ENCODE results near the gene SLC22A7. TPM values are rescaled to one million over a fixed set of nuclear protein-coding genes. Genes with fewer than 3 reads are reported as not detected.

SLC22A7 gene
- total RNA-seq, 6 donors from 2014 or later, result not detected

DNA sequence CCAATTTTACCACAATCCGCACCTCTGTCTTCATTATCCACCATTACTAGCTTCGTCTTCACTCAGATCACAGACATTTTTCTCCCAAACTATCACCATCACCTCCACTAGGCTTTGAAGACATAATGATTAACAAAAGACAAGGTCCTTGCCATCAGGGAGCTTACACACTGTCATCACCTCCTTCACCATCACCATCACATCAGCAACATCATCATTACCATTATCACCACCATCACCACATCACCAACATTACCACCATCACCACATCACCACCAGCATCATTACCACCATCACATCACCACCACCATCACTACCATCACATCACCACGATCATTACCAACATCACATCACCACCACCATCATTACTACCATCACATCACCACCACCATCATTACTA is 4.4 kb upstream of the SLC22A7 start:
- Histone ChIP-seq H3K9me3 (no peaks in the 10 kb centered on the region), H3K27ac (no peak overlapping the region), H3K27me3 (no peaks in the 10 kb centered on the region), H3K36me3 (no peaks in the 10 kb centered on the region), H3K4me3 (no peak overlapping the region), H3K4me1 (no peaks in the 10 kb centered on the region)
- 89 to 90% methylated on average over 3 of the region's 3 CpGs for WGBS, 2 donors
- no peak for TF ChIP-seq EP300 (IDR thresholded peaks at IDR 0.05)
- TF ChIP-seq, protein P1, sequence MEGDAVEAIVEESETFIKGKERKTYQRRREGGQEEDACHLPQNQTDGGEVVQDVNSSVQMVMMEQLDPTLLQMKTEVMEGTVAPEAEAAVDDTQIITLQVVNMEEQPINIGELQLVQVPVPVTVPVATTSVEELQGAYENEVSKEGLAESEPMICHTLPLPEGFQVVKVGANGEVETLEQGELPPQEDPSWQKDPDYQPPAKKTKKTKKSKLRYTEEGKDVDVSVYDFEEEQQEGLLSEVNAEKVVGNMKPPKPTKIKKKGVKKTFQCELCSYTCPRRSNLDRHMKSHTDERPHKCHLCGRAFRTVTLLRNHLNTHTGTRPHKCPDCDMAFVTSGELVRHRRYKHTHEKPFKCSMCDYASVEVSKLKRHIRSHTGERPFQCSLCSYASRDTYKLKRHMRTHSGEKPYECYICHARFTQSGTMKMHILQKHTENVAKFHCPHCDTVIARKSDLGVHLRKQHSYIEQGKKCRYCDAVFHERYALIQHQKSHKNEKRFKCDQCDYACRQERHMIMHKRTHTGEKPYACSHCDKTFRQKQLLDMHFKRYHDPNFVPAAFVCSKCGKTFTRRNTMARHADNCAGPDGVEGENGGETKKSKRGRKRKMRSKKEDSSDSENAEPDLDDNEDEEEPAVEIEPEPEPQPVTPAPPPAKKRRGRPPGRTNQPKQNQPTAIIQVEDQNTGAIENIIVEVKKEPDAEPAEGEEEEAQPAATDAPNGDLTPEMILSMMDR (IDR thresholded peaks at IDR 0.05), result no peak
- no peak for TF ChIP-seq POLR2A (IDR thresholded peaks at IDR 0.05)
- TF ChIP-seq POLR2AphosphoS5 (IDR thresholded peaks at IDR 0.05), result no peak
- no peak for DNase-seq
- ATAC-seq (ENCODE audit: low FRiP score in 2 of 2), result no peak

DNA sequence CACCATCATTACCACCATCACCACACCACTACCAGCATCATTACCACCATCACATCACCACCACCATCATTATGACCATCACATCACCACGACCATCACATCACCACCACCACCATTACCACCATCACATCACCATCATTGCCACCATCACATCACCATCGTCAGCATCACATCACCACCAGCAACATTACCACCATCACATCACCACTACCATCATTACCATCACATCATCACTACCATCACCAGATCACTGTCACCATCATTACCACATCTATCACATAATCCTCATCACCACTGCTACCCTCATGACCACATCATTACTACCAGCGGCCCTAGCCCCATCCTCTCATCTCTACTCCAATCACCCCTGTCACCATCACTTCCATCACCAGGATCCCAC is 3.5 kb upstream of the SLC22A7 start:
- Histone ChIP-seq H3K4me3 (no peak overlapping the region), H3K4me1 (no peaks in the 10 kb centered on the region), H3K9me3 (no peaks in the 10 kb centered on the region), H3K36me3 (no peaks in the 10 kb centered on the region), H3K27me3 (no peaks in the 10 kb centered on the region), H3K27ac (no peak overlapping the region)
- no peak for TF ChIP-seq EP300 (IDR thresholded peaks at IDR 0.05)
- TF ChIP-seq, protein P1 (IDR thresholded peaks at IDR 0.05), result no peak
- TF ChIP-seq POLR2A (IDR thresholded peaks at IDR 0.05), result no peak
- no peak for TF ChIP-seq POLR2AphosphoS5 (IDR thresholded peaks at IDR 0.05)
- ATAC-seq (ENCODE audit: low FRiP score in 2 of 2) (no peak), DNase-seq (no peak)
- WGBS, 2 donors, result 79 to 86% methylated on average over 3 of the region's 3 CpGs

DNA sequence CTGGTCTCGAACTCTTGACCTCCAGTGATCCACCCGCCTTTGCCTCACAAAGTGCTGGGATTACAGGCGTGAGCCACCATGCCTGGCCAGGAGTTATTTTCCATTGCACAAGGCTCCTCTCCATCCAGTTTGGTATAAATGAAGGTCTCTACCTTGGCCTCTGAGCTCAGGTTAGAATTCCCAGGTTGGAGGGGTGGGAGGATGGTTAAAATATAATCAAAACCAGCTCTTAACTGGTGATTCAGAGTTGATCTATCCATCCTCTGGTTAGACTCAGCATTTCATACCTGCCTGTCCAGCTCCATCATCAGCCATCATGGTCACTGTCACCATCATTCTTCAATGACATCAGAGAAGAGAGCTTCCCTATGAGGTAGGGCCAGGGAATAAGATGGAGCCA is 2.6 kb upstream of the SLC22A7 start:
- no peaks in the 10 kb centered on the region for H3K4me1 ChIP-seq
- H3K4me3 ChIP-seq, result no peak overlapping the region
- ATAC-seq (ENCODE audit: low FRiP score in 2 of 2) (no peak), DNase-seq (no peak)
- 80 to 93% methylated on average over 3 of the region's 3 CpGs for WGBS, 2 donors
- no peaks in the 10 kb centered on the region for H3K27me3 ChIP-seq
- H3K9me3 ChIP-seq, result no peaks in the 10 kb centered on the region
- H3K36me3 ChIP-seq, result no peaks in the 10 kb centered on the region
- H3K27ac ChIP-seq, result no peak overlapping the region
- TF ChIP-seq EP300 (IDR thresholded peaks at IDR 0.05), result no peak
- TF ChIP-seq, protein P1 (IDR thresholded peaks at IDR 0.05), result no peak
- TF ChIP-seq POLR2AphosphoS5 (IDR thresholded peaks at IDR 0.05), result no peak
- TF ChIP-seq POLR2A (IDR thresholded peaks at IDR 0.05), result no peak

DNA sequence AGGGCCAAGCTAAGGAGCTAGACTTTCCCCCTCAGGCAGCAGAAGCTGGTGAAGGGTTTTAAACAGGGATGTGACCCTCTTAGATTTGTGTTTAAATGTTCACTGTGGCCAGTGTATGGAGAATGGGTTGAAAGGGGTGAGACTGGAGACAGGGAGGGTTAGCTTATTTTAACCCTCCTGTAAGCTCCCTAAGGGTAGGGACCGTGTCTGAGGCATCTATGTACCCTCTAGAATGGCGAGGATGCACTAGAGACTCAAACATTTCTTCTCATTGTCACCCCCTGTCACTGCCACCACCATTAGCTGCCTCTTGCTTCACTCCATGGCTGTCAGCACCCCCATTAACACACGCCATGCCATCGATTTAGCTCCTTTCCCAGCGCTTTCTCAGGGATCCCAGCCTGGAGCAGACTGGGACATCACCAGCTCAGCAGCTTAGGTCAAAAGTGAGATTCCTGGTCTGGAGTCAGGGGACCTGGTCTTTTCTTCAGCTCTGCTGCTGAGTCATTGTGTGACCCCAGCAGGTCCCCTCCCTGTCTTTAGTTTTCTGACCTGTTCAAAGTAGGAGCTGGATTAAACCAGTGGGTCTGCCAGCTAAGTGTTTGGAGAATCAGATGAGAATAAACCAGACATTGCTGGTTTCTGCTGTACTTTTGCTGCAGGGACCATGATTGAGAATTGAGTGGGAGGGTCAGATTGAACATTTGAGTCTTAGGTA is 1.1 kb upstream of the SLC22A7 start:
- 82 to 89% methylated on average over 5 of the region's 5 CpGs for WGBS, 2 donors
- no peak overlapping the region for H3K27ac ChIP-seq
- H3K36me3 ChIP-seq, result no peaks in the 10 kb centered on the region

DNA sequence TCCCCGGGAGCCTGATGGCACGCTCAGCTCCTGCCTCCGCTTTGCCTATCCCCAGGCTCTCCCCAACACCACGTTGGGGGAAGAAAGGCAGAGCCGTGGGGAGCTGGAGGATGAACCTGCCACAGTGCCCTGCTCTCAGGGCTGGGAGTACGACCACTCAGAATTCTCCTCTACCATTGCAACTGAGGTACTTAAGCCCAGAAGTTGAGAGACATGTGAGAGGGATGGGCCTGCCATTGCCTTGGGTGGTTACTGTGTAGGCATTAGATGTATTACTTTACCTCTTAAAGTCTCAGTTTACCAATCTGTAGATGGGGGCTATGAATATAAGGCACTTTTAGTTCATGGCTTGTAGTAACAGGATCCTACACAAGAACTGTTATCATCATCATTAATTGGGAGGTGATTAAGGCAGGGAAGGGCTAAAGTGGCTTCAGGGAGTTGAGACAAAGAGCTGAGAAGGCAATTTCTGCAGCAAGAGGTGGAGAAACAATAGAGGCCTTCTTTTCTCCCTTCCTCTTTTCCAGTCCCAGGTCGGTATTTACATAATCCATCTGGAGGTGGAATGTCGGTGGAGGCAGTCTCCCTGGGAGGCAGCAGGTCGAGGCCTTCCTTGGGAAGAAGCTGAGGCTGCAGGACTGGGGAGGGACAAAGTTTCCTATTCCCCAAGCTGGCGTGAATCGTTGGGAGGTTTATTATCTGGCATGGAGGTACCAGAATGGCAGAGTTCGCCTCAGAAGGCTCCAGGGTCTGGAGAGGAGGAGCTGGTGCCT is 691 bp downstream of the SLC22A7 start:
- WGBS, 2 donors, result 60 to 68% methylated on average over 6 to 12 of the region's 12 CpGs
- no peak for DNase-seq
- Histone ChIP-seq H3K4me1 (no peaks in the 10 kb centered on the region), H3K9me3 (no peaks in the 10 kb centered on the region), H3K4me3 (no peak overlapping the region), H3K36me3 (no peaks in the 10 kb centered on the region), H3K27ac (no peak overlapping the region), H3K27me3 (no peaks in the 10 kb centered on the region)
- TF ChIP-seq, protein P1 (IDR thresholded peaks at IDR 0.05), result no peak
- TF ChIP-seq POLR2A (IDR thresholded peaks at IDR 0.05), result no peak
- TF ChIP-seq EP300 (IDR thresholded peaks at IDR 0.05), result no peak
- TF ChIP-seq POLR2AphosphoS5 (IDR thresholded peaks at IDR 0.05), result no peak
- ATAC-seq (ENCODE audit: low FRiP score in 2 of 2), result no peak

More for the DNA sequence above, 1.1 kb upstream of the SLC22A7 start:
- DNase-seq, result no peak
- Histone ChIP-seq H3K27me3 (no peaks in the 10 kb centered on the region), H3K4me3 (no peak overlapping the region), H3K9me3 (no peaks in the 10 kb centered on the region), H3K4me1 (no peaks in the 10 kb centered on the region)
- no peak for ATAC-seq (ENCODE audit: low FRiP score in 2 of 2)
- no peak for TF ChIP-seq POLR2A (IDR thresholded peaks at IDR 0.05)
